Peyer's patch (tissue), 4 donors: Measurements from ENCODE around the gene KLC1. TPM values are rescaled to one million over a fixed set of nuclear protein-coding genes. Genes with fewer than 3 reads are reported as not detected.

ENCODE experiments used
- DNase-seq, 3 donors: peaks; one replicate each; pipeline ENCODE4 v3.0.0-alpha.2; 2017 to 2019
- H3K27ac ChIP-seq, 4 donors: fragments of 200-600 bp; sonication (generic); one replicate each; pipeline ENCODE4 v1.5.1; 2016 to 2019
- H3K27me3 ChIP-seq, 2 donors: fragments of 200-600 bp; sonication (generic); one replicate each; pipeline ENCODE4 v1.5.1; 2019
- H3K36me3 ChIP-seq, 3 donors: fragments of 200-600 bp; sonication (generic); one replicate each; pipeline ENCODE4 v1.5.1; 2016 to 2019
- H3K4me1 ChIP-seq, 4 donors: fragments of 200-600 bp; sonication (generic); one replicate each; pipeline ENCODE4 v1.5.1; 2016 to 2019
- H3K4me3 ChIP-seq, 4 donors: fragments of 200-600 bp; sonication (generic); 1 replicate in 3 of 4; 2 replicates in 1 of 4; pipeline ENCODE4 v1.5.1; 2016 to 2019; ENCODE audit warnings: mild to moderate bottlenecking in 1 of 4
- H3K9me3 ChIP-seq, 4 donors: fragments of 200-600 bp; sonication (generic); one replicate each; pipeline ENCODE4 v1.5.1; 2016 to 2019; ENCODE audit warnings: mild to moderate bottlenecking in 1 of 4
- CTCF ChIP-seq, 6 experiments: fragments of 450-650 bp in 4 of 6; fragments of 200-600 bp in 2 of 6; sonication (generic) in 1 of 6; IDR thresholded peaks; one replicate each; pipeline ENCODE4 v1.5.1; 2017 to 2019; ENCODE audit warnings: antibody characterized with exemption in 6 of 6, mild to moderate bottlenecking in 3 of 6, moderate library complexity in 1 of 6
- POLR2A ChIP-seq, 2 donors: fragments of 450-650 bp; IDR thresholded peaks; one replicate each; pipeline ENCODE4 v1.5.1; 2017; ENCODE audit warnings: antibody characterized with exemption in 2 of 2, mild to moderate bottlenecking in 2 of 2, moderate library complexity in 2 of 2
- total RNA-seq, 4 donors: library from RNA; depleted of rRNA; stranded (reverse); fragments of >200 nt; gene quantifications; one replicate each; pipeline ENCODE4 v1.1.0, GENCODE V29; 2016

KLC1 gene
- total RNA-seq, 4 donors from 2014 or later, result 125 to 361 (median 270) TPM

DNA sequence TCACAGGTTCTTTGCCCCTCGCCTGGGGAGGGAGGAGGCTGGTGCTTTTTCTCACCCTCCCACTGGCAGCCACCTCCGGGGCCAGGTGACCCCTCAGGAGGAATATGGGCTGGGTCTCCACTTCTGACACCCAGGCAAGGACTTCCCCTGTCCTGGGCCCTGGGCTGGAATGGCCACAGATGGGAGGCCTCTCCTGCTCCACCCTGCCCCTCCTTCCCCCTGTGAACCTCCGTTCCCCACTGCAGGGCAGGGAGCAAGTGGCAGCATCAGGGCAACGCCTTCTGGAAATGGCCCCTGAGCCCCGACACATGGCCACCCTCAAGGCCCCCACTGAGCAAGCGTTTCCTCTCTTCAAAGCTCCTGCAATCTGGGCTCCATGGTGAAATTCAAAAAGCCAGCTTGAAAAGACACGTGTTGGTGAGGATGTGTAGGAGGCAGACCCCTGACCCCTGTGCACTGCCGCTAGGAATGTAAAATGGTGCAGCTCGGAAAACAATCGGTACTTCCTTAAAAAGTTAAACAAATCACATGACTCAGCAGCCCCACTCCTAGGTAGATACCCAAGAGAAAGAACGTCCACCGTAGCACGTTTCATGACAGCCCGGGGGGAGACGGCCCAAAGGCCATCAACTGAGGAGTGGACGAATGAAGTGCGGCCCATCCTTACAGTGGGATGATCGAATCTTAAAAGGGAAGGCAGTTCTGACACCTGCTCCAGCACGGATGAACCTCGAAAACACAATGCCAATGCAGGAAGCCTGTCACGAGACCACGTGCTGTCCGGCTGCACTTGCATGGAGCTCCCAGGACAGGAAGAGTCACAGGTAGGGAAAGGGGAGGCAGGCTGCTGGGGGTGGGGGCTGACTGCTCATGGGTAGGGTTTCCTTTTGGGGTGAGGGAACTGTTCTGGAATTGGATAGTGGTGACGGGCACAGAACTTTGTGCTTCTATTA lies 74.7 kb downstream of the KLC1 start:
- H3K4me3 ChIP-seq, result no peak overlapping the region
- no peak overlapping the region for H3K27ac ChIP-seq
- H3K36me3 ChIP-seq, result peaks cover 0 to 58% (median 0%) of the 10 kb centered on the region in 3 donors
- no peaks in the 10 kb centered on the region for H3K27me3 ChIP-seq
- H3K9me3 ChIP-seq, result no peaks in the 10 kb centered on the region
- no peak for TF ChIP-seq POLR2A (IDR thresholded peaks at IDR 0.05)
- TF ChIP-seq CTCF (IDR thresholded peaks at IDR 0.05), result no peak
- H3K4me1 ChIP-seq, result peaks cover 0 to 8% (median 3%) of the 10 kb centered on the region in 4 donors
- DNase-seq, result no peak

- no peak for DNase-seq
- H3K27me3 ChIP-seq, result no peaks in the 10 kb centered on the region
- no peak overlapping the region for H3K4me3 ChIP-seq
- H3K4me1 ChIP-seq, result peaks cover 0 to 8% (median 0%) of the 10 kb centered on the region in 4 donors
- H3K36me3 ChIP-seq, result peaks cover 0 to 48% (median 0%) of the 10 kb centered on the region in 3 donors
- TF ChIP-seq CTCF (IDR thresholded peaks at IDR 0.05), result no peak
- TF ChIP-seq POLR2A (IDR thresholded peaks at IDR 0.05), result no peak
- no peaks in the 10 kb centered on the region for H3K9me3 ChIP-seq
- H3K27ac ChIP-seq, result peak overlapping the region in 2 of 4 donors; percentile 44 to 59
Observed at GRCh38 chr14:103704708-103705107, 75.7 kb downstream of the KLC1 start.

GRCh38 chr14:103705118-103705503 lies 76.1 kb downstream of the KLC1 start:
- peak overlapping the region in 2 of 4 donors; percentile 44 to 59 for H3K27ac ChIP-seq
- H3K9me3 ChIP-seq, result no peaks in the 10 kb centered on the region
- TF ChIP-seq POLR2A (IDR thresholded peaks at IDR 0.05) (no peak), CTCF (IDR thresholded peaks at IDR 0.05) (no peak)
- H3K4me1 ChIP-seq, result peaks cover 0 to 8% (median 2%) of the 10 kb centered on the region in 4 donors
- DNase-seq, result no peak
- H3K27me3 ChIP-seq, result no peaks in the 10 kb centered on the region
- no peak overlapping the region for H3K4me3 ChIP-seq
- H3K36me3 ChIP-seq, result peaks cover 0 to 44% (median 0%) of the 10 kb centered on the region in 3 donors

- H3K27ac ChIP-seq, result peak overlapping the region in 2 of 4 donors; percentile 48 to 59
- H3K4me3 ChIP-seq, result no peak overlapping the region
- no peaks in the 10 kb centered on the region for H3K27me3 ChIP-seq
Observed at GRCh38 chr14:103705504-103706284, 76.7 kb downstream of the KLC1 start.

More at GRCh38 chr14:103705504-103706284, 76.7 kb downstream of the KLC1 start:
- no peak for DNase-seq
- Histone ChIP-seq H3K9me3 (no peaks in the 10 kb centered on the region), H3K4me1 (peaks cover 0 to 7% (median 3%) of the 10 kb centered on the region in 4 donors), H3K36me3 (peaks cover 0 to 38% (median 0%) of the 10 kb centered on the region in 3 donors)
- TF ChIP-seq CTCF (IDR thresholded peaks at IDR 0.05) (no peak), POLR2A (IDR thresholded peaks at IDR 0.05) (no peak)
